GM12891 (cell line): ENCODE measurements around the gene ACCS.

ENCODE experiments used
- POLR2A ChIP-seq: IDR thresholded peaks from 2 replicates; pipeline ENCODE4 v1.6.1; 2011; ENCODE audit warnings: low read depth, low read length, control low read depth
- POLR2AphosphoS5 ChIP-seq: IDR thresholded peaks from 2 replicates; pipeline ENCODE4 v1.6.1; 2011; ENCODE audit warnings: low read depth, low read length, control low read depth
- TAF1 ChIP-seq: IDR thresholded peaks from 2 replicates; pipeline ENCODE4 v1.6.1; 2011; ENCODE audit warnings: low read depth, low read length, control low read depth

GRCh38 chr11:44116234-44116830 lies 50.3 kb downstream of the ACCS start:
- TF ChIP-seq POLR2A = no peak
- no peak for TF ChIP-seq POLR2AphosphoS5
- no peak for TF ChIP-seq TAF1
